Thyroid gland (tissue), 4 donors: ENCODE results near the gene WFDC12. TPM values are rescaled to one million over a fixed set of nuclear protein-coding genes. Genes with fewer than 3 reads are reported as not detected.

ENCODE experiments used
- DNase-seq, 2 donors: peaks; one replicate each; pipeline ENCODE4 v3.0.0-alpha.2; 2019
- H3K27ac ChIP-seq, 3 donors: fragments of 200-600 bp; sonication (generic); 1 replicate in 2 of 3; 2 replicates in 1 of 3; pipeline ENCODE4 v1.5.1; 2016 to 2019; ENCODE audit warnings: mild to moderate bottlenecking in 1 of 3, moderate library complexity in 1 of 3
- H3K27me3 ChIP-seq: fragments of 200-600 bp; sonication (generic); one replicate; pipeline ENCODE4 v1.5.1; 2019
- H3K36me3 ChIP-seq, 2 donors: fragments of 200-600 bp; sonication (generic); one replicate each; pipeline ENCODE4 v1.5.1; 2016 to 2019
- H3K4me1 ChIP-seq, 2 donors: fragments of 200-600 bp; sonication (generic); one replicate each; pipeline ENCODE4 v1.5.1; 2017 to 2019
- H3K4me3 ChIP-seq, 3 donors: fragments of 200-600 bp; sonication (generic); replicated peaks in 1 of 3; 1 replicate in 2 of 3; 2 replicates in 1 of 3; pipeline ENCODE4 v1.5.1; 2016; ENCODE audit warnings: mild to moderate bottlenecking in 1 of 3
- H3K9me3 ChIP-seq: fragments of 200-600 bp; sonication (generic); one replicate; pipeline ENCODE4 v1.5.1; 2017
- CTCF ChIP-seq, 6 experiments: fragments of 200-600 bp in 3 of 6; fragments of 450-650 bp in 3 of 6; sonication (generic) in 3 of 6; IDR thresholded peaks; one replicate each; pipeline ENCODE4 v1.5.1; 2016 to 2019; ENCODE audit warnings: antibody characterized with exemption in 6 of 6, mild to moderate bottlenecking in 2 of 6, inconsistent platforms in 1 of 6, moderate library complexity in 1 of 6
- POLR2A ChIP-seq, 2 donors: fragments of 450-650 bp; IDR thresholded peaks; one replicate each; pipeline ENCODE4 v1.6.1; 2017; ENCODE audit warnings: antibody characterized with exemption in 2 of 2, mild to moderate bottlenecking in 2 of 2, moderate library complexity in 1 of 2
- WGBS, 2 donors: methylation state at CpG; one replicate each; pipeline ENCODE4 v1.1.5; 2017; 5-methylcytosine and 5-hydroxymethylcytosine counted together
- intact Hi-C: fragments of 100-400 bp; cut with DNase I; formaldehyde crosslinking; loops from one replicate; pipeline ENCODE4 v1.15.1; 2023
- total RNA-seq, 4 donors: library from RNA; depleted of rRNA; stranded (reverse); fragments of >200 nt; gene quantifications; one replicate each; pipeline ENCODE4 v1.2.3, GENCODE V29; 2016

Gene WFDC12
- total RNA-seq, 4 donors from 2014 or later = not detected

GRCh38 chr20:45082468-45082867 is 41.8 kb downstream of the WFDC12 start:
- no peak overlapping the region for H3K4me3 ChIP-seq
- no peak for DNase-seq
- H3K36me3 ChIP-seq = peaks cover 0 to 17% of the 10 kb centered on the region in 2 donors
- TF ChIP-seq POLR2A (IDR thresholded peaks at IDR 0.05) (no peak), CTCF (IDR thresholded peaks at IDR 0.05) (no peak)
- H3K9me3 ChIP-seq = no peaks in the 10 kb centered on the region
- 97% methylated on average over 3 of the region's 3 CpGs for WGBS, 2 donors
- H3K27me3 ChIP-seq = no peaks in the 10 kb centered on the region
- no peak overlapping the region for H3K27ac ChIP-seq
- no peaks in the 10 kb centered on the region for H3K4me1 ChIP-seq
- intact Hi-C loops = no loop called here

- no peaks in the 10 kb centered on the region for H3K27me3 ChIP-seq
- DNase-seq = no peak
- H3K9me3 ChIP-seq = no peaks in the 10 kb centered on the region
- no peaks in the 10 kb centered on the region for H3K4me1 ChIP-seq
- no peak overlapping the region for H3K27ac ChIP-seq
- H3K4me3 ChIP-seq = no peak overlapping the region
- peaks cover 0 to 30% of the 10 kb centered on the region in 2 donors for H3K36me3 ChIP-seq
- intact Hi-C loops = no loop called here
- peak in 1 of 6 experiments; percentile 19 for TF ChIP-seq CTCF (IDR thresholded peaks at IDR 0.05)
- no peak for TF ChIP-seq POLR2A (IDR thresholded peaks at IDR 0.05)
- WGBS, 2 donors = 90 to 91% methylated on average over 5 of the region's 5 CpGs
Observed at GRCh38 chr20:45080867-45081624, 43.2 kb downstream of the WFDC12 start.

- Histone ChIP-seq H3K36me3 (peaks cover 9 to 44% of the 10 kb centered on the region in 2 donors), H3K4me1 (no peaks in the 10 kb centered on the region), H3K27me3 (no peaks in the 10 kb centered on the region), H3K9me3 (no peaks in the 10 kb centered on the region), H3K27ac (no peak overlapping the region), H3K4me3 (no peak overlapping the region)
- 96 to 97% methylated on average over 3 of the region's 3 CpGs for WGBS, 2 donors
- no peak for TF ChIP-seq CTCF (IDR thresholded peaks at IDR 0.05)
- no peak for TF ChIP-seq POLR2A (IDR thresholded peaks at IDR 0.05)
- intact Hi-C loops = no loop called here
- DNase-seq = no peak
Observed at GRCh38 chr20:45077559-45077958, 46.7 kb downstream of the WFDC12 start.

Other genes starting within 250 kb of the WFDC12 start
- 100 to 1,000 TPM; 139 to 182 (median 164) TPM for gene YWHAB, start 238.8 kb downstream of the WFDC12 start, total RNA-seq
- 10 to 100 TPM; 26.5 to 53.8 (median 31.9) TPM for gene PABPC1L, start 214.4 kb downstream of the WFDC12 start, total RNA-seq
- 10 to 100 TPM; 18.4 to 26.0 (median 23.0) TPM for gene TOMM34, start 164.1 kb downstream of the WFDC12 start, total RNA-seq
- 10 to 100 TPM; 18.8 to 37.2 (median 29.2) TPM for gene STK4, start 158.0 kb downstream of the WFDC12 start, total RNA-seq
- gene KCNS1, start 23.3 kb downstream of the WFDC12 start, total RNA-seq = under 1 TPM in 2 of 4 donors, not detected in 2; 0.20 to 0.78 TPM
- not detected for gene WFDC5, start 9.3 kb downstream of the WFDC12 start, total RNA-seq
- not detected for gene PI3, start 50.4 kb upstream of the WFDC12 start, total RNA-seq
- gene SEMG1, start 82.6 kb upstream of the WFDC12 start, total RNA-seq = not detected
- gene SEMG2, start 96.9 kb upstream of the WFDC12 start, total RNA-seq = not detected
- 10 to 100 TPM in 3 of 4 donors, 1 to 10 TPM in 1; 3.0 to 52.4 (median 39.6) TPM for gene SLPI, start 130.1 kb upstream of the WFDC12 start, total RNA-seq
- gene RBPJL, start 182.4 kb upstream of the WFDC12 start, total RNA-seq = not detected
- gene MATN4, start 183.8 kb upstream of the WFDC12 start, total RNA-seq = 1 to 10 TPM in 1 of 4 donors, not detected in 3; 1.2 TPM
- gene SDC4, start 224.0 kb upstream of the WFDC12 start, total RNA-seq = 100 to 1,000 TPM in 1 of 4 donors, 10 to 100 TPM in 3; 35.5 to 101 (median 63.3) TPM
- 10 to 100 TPM; 52.7 to 86.1 (median 76.6) TPM for gene SYS1, start 238.7 kb upstream of the WFDC12 start, total RNA-seq